SK-N-MC (cell line): ENCODE measurements around the gene MEIKIN.

Source experiments
- EZH2 ChIP-seq: fragments of 200-600 bp; sonication (generic); IDR thresholded peaks from one replicate; pipeline ENCODE4 v1.6.1; 2017; ENCODE audit warnings: antibody characterized with exemption
- POLR2AphosphoS5 ChIP-seq: IDR thresholded peaks from 2 replicates; pipeline ENCODE4 v1.6.1; 2012; ENCODE audit warnings: mild to moderate bottlenecking, low read depth, low read length, borderline replicate concordance

DNA sequence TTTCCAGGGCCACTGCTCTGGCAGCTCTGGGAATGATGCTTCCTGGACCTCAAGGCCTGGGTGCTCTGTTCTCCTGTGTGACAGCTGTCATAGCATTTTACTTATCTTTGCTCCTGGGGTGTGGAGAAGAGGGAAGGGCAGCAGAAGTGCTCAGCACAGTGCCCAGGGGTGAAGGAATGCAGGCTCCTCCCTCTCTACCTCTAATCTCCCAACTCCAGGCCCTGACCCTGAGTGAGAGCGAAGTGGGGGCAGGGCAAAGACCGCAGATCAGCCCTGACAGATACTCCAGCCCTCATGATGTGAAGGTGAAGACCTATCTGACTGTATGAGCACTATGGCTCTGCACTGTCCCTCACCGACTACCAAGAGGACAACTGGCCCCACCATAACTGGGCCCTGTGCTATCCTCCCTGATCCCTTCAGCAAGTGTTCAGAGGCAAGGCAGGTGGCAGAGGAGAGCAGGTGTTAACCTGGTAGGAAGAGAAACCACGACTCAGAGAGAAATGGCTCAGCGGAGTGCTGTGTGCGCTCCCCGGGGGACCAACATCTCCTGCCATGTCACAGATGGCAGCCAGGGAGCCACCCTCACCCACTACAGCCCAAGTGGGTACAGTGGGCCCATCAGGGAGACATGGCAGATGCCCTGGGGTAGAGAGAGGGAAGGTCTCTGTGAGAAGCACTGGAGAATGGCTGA, 49.2 kb upstream of the MEIKIN start:
- no peak for TF ChIP-seq POLR2AphosphoS5
- no peak for TF ChIP-seq EZH2
